HL-60 (cell line): ENCODE data around the gene NMNAT2.

ENCODE experiments used
- GABPA ChIP-seq: IDR thresholded peaks from 2 replicates; pipeline ENCODE4 v1.6.1; 2012; ENCODE audit warnings: low read depth
- POLR2AphosphoS5 ChIP-seq: IDR thresholded peaks from 2 replicates; pipeline ENCODE4 v1.6.1; 2012; ENCODE audit warnings: low read depth
- SPI1 ChIP-seq: IDR thresholded peaks from 2 replicates; pipeline ENCODE4 v1.6.1; 2012; ENCODE audit warnings: low read depth, mild to moderate bottlenecking, borderline replicate concordance
- TF ChIP-seq, protein P1 (sequence below): IDR thresholded peaks from one replicate; pipeline ENCODE4 v1.5.1; 2011; ENCODE audit warnings: low read length, control low read depth, inconsistent platforms; ENCODE audit not compliant: insufficient read depth
- TF ChIP-seq, protein P2 (sequence below): IDR thresholded peaks from 2 replicates; pipeline ENCODE4 v1.6.1; 2012; ENCODE audit warnings: low read depth; ENCODE audit not compliant: insufficient replicate concordance

DNA sequence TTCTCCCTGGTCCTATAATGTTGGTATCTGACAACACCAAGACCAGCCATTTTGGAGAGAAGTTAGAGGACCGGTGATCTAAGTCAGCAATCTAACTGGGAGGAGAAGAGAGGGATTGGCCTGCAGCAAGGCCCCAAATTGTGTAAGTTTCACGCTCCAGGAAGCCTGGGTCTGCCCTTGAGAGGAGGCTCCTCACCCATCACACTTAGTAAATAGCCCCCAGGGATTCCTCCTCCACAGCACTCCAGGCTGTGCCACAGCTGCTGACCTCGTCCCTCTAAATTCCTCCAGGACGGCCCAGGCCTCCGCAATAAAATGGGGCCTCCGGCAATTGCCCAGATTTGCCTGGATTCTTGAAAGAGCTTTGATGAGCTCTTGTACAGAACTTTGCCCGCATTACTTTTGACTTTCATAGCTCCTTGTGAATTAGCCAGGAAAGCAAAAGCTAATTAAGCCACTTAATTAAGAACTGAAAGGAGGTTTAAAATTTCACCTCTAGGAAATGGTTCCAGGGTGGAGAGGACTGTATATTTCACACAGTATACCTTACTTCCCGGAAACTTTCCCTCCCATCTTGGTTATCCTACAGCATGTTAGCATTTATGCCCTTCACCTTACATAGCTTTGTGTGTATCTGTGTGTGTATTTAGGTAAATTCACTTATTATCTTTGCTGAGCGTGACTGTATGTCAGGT lies 141.6 kb downstream of the NMNAT2 start:
- TF ChIP-seq, protein P1, sequence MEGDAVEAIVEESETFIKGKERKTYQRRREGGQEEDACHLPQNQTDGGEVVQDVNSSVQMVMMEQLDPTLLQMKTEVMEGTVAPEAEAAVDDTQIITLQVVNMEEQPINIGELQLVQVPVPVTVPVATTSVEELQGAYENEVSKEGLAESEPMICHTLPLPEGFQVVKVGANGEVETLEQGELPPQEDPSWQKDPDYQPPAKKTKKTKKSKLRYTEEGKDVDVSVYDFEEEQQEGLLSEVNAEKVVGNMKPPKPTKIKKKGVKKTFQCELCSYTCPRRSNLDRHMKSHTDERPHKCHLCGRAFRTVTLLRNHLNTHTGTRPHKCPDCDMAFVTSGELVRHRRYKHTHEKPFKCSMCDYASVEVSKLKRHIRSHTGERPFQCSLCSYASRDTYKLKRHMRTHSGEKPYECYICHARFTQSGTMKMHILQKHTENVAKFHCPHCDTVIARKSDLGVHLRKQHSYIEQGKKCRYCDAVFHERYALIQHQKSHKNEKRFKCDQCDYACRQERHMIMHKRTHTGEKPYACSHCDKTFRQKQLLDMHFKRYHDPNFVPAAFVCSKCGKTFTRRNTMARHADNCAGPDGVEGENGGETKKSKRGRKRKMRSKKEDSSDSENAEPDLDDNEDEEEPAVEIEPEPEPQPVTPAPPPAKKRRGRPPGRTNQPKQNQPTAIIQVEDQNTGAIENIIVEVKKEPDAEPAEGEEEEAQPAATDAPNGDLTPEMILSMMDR: no peak
- no peak for TF ChIP-seq POLR2AphosphoS5
- TF ChIP-seq, protein P2, sequence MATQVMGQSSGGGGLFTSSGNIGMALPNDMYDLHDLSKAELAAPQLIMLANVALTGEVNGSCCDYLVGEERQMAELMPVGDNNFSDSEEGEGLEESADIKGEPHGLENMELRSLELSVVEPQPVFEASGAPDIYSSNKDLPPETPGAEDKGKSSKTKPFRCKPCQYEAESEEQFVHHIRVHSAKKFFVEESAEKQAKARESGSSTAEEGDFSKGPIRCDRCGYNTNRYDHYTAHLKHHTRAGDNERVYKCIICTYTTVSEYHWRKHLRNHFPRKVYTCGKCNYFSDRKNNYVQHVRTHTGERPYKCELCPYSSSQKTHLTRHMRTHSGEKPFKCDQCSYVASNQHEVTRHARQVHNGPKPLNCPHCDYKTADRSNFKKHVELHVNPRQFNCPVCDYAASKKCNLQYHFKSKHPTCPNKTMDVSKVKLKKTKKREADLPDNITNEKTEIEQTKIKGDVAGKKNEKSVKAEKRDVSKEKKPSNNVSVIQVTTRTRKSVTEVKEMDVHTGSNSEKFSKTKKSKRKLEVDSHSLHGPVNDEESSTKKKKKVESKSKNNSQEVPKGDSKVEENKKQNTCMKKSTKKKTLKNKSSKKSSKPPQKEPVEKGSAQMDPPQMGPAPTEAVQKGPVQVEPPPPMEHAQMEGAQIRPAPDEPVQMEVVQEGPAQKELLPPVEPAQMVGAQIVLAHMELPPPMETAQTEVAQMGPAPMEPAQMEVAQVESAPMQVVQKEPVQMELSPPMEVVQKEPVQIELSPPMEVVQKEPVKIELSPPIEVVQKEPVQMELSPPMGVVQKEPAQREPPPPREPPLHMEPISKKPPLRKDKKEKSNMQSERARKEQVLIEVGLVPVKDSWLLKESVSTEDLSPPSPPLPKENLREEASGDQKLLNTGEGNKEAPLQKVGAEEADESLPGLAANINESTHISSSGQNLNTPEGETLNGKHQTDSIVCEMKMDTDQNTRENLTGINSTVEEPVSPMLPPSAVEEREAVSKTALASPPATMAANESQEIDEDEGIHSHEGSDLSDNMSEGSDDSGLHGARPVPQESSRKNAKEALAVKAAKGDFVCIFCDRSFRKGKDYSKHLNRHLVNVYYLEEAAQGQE: no peak
- TF ChIP-seq GABPA: no peak
- no peak for TF ChIP-seq SPI1
